ENCODE results near the gene BORCS5. TPM values are rescaled to one million over a fixed set of nuclear protein-coding genes. Genes with fewer than 3 reads are reported as not detected.

Gene BORCS5
- total RNA-seq, 5 donors from 2014 or later (not counting 1 experiment from before 2014, with no cell fraction given): 18.0 to 34.0 (median 25.5) TPM

GRCh38 chr12:12392413-12392812 lies 35.5 kb downstream of the BORCS5 start:
- ATAC-seq (replicated peaks in 1 of 4) (no peak), DNase-seq (no peak)
- ChIA-PET CTCF (interaction anchor here (0.6 kb wide), 2 partner anchors 110 to 126 kb away, joined by 3 to 4 read pairs; partner anchors contain the start of gene LRP6 (in 1 of the 2)), POLR2A (interaction anchor here (0.6 to 1.9 kb wide), 3 partner anchors 13 to 332 kb away, joined by 5 to 7 read pairs (median 5); no protein-coding TSS in a partner anchor)
- no peak overlapping the region for H3K4me3 ChIP-seq (ENCODE audit: control insufficient read depth in 1 of 2, extremely low read depth in 1 of 2, low read length in 1 of 2)
- no peaks in the 10 kb centered on the region for H3K27me3 ChIP-seq (replicated peaks in 1 of 2; ENCODE audit: control insufficient read depth in 2 of 2, extremely low read depth in 1 of 2, insufficient read depth in 2 of 2, low read length in 1 of 2)
- H3K9me3 ChIP-seq: no peaks in the 10 kb centered on the region
- no peak overlapping the region for H3K27ac Mint-ChIP-seq
- peaks cover 18 to 51% (median 47%) of the 10 kb centered on the region in 3 donors for H3K4me1 Mint-ChIP-seq
- H3K27me3 Mint-ChIP-seq: no peaks in the 10 kb centered on the region
- no peaks in the 10 kb centered on the region for H3K9me3 Mint-ChIP-seq
- H3K4me3 Mint-ChIP-seq: no peak overlapping the region
- no CpG with 5 or more reads among the region's 2 CpGs for WGBS (ENCODE audit: insufficient coverage)
- H3K36me3 ChIP-seq (ENCODE audit: control insufficient read depth in 2 of 2, extremely low read depth in 1 of 2, insufficient read depth in 1 of 2, low read length in 1 of 2): peaks cover 3 to 4% of the 10 kb centered on the region in 2 donors
- peaks cover 0 to 11% of the 10 kb centered on the region in 2 experiments for H3K4me1 ChIP-seq (ENCODE audit: control insufficient read depth in 1 of 2, extremely low read depth in 1 of 2, insufficient read depth in 2 of 2, low read length in 2 of 2)
- no peak overlapping the region for H3K27ac ChIP-seq (ENCODE audit: low read length)
- peaks cover 41% of the 10 kb centered on the region for H3K36me3 Mint-ChIP-seq

GRCh38 chr12:12393171-12393570 lies 36.3 kb downstream of the BORCS5 start:
- Mint-ChIP-seq H3K9me3 (no peaks in the 10 kb centered on the region), H3K4me1 (peaks cover 18 to 47% (median 46%) of the 10 kb centered on the region in 3 donors), H3K27me3 (no peaks in the 10 kb centered on the region), H3K27ac (no peak overlapping the region), H3K4me3 (no peak overlapping the region), H3K36me3 (peaks cover 42% of the 10 kb centered on the region)
- ChIA-PET POLR2A (interaction anchor here in 1 of 2 donors (0.7 kb wide), 1 partner anchor 11 kb away, joined by 3 read pairs; no protein-coding TSS in a partner anchor), CTCF (no interaction called here)
- peaks cover 3 to 4% of the 10 kb centered on the region in 2 donors for H3K36me3 ChIP-seq (ENCODE audit: control insufficient read depth in 2 of 2, extremely low read depth in 1 of 2, insufficient read depth in 1 of 2, low read length in 1 of 2)
- no peak overlapping the region for H3K27ac ChIP-seq (ENCODE audit: low read length)
- H3K4me1 ChIP-seq (ENCODE audit: control insufficient read depth in 1 of 2, extremely low read depth in 1 of 2, insufficient read depth in 2 of 2, low read length in 2 of 2): peaks cover 0 to 7% of the 10 kb centered on the region in 2 experiments
- H3K9me3 ChIP-seq: no peaks in the 10 kb centered on the region
- H3K4me3 ChIP-seq (ENCODE audit: control insufficient read depth in 1 of 2, extremely low read depth in 1 of 2, low read length in 1 of 2): no peak overlapping the region
- DNase-seq: no peak
- no peak for ATAC-seq (replicated peaks in 1 of 4)
- 74% methylated on average over 2 of the region's 2 CpGs for WGBS (ENCODE audit: insufficient coverage)
- H3K27me3 ChIP-seq (replicated peaks in 1 of 2; ENCODE audit: control insufficient read depth in 2 of 2, extremely low read depth in 1 of 2, insufficient read depth in 2 of 2, low read length in 1 of 2): no peaks in the 10 kb centered on the region

GRCh38 chr12:12396694-12397093 lies 39.8 kb downstream of the BORCS5 start:
- H3K27me3 Mint-ChIP-seq: no peaks in the 10 kb centered on the region
- Histone ChIP-seq H3K27me3 (replicated peaks in 1 of 2; ENCODE audit: control insufficient read depth in 2 of 2, extremely low read depth in 1 of 2, insufficient read depth in 2 of 2, low read length in 1 of 2) (no peaks in the 10 kb centered on the region), H3K36me3 (ENCODE audit: control insufficient read depth in 2 of 2, extremely low read depth in 1 of 2, insufficient read depth in 1 of 2, low read length in 1 of 2) (peaks cover 0 to 3% of the 10 kb centered on the region in 2 donors), H3K4me3 (ENCODE audit: control insufficient read depth in 1 of 2, extremely low read depth in 1 of 2, low read length in 1 of 2) (no peak overlapping the region), H3K4me1 (ENCODE audit: control insufficient read depth in 1 of 2, extremely low read depth in 1 of 2, insufficient read depth in 2 of 2, low read length in 2 of 2) (peaks cover 0 to 4% of the 10 kb centered on the region in 2 experiments), H3K9me3 (no peaks in the 10 kb centered on the region), H3K27ac (ENCODE audit: low read length) (no peak overlapping the region)
- no CpG with 5 or more reads among the region's 4 CpGs for WGBS (ENCODE audit: insufficient coverage)
- no peak overlapping the region for H3K4me3 Mint-ChIP-seq
- H3K4me1 Mint-ChIP-seq: peaks cover 26 to 53% (median 52%) of the 10 kb centered on the region in 3 donors
- ATAC-seq (replicated peaks in 1 of 4) (no peak), DNase-seq (no peak)
- peaks cover 44% of the 10 kb centered on the region for H3K36me3 Mint-ChIP-seq
- peak overlapping the region in 1 of 2 donors; percentile 39 for H3K27ac Mint-ChIP-seq
- ChIA-PET CTCF (no interaction called here), POLR2A (interaction anchor here (0.6 to 0.7 kb wide), 2 partner anchors 10 to 42 kb away, joined by 4 to 10 read pairs; no protein-coding TSS in a partner anchor)
- peaks cover 0 to 8% (median 6%) of the 10 kb centered on the region in 3 donors for H3K9me3 Mint-ChIP-seq

- 100% methylated on average over 2 of the region's 5 CpGs for WGBS (ENCODE audit: insufficient coverage)
- peaks cover 0 to 4% of the 10 kb centered on the region in 2 experiments for H3K4me1 ChIP-seq (ENCODE audit: control insufficient read depth in 1 of 2, extremely low read depth in 1 of 2, insufficient read depth in 2 of 2, low read length in 2 of 2)
- H3K36me3 ChIP-seq (ENCODE audit: control insufficient read depth in 2 of 2, extremely low read depth in 1 of 2, insufficient read depth in 1 of 2, low read length in 1 of 2): peaks cover 0 to 3% of the 10 kb centered on the region in 2 donors
- H3K27ac Mint-ChIP-seq: peak overlapping the region in 1 of 2 donors; percentile 39
- no peak overlapping the region for H3K4me3 ChIP-seq (ENCODE audit: control insufficient read depth in 1 of 2, extremely low read depth in 1 of 2, low read length in 1 of 2)
- DNase-seq (no peak), ATAC-seq (replicated peaks in 1 of 4) (no peak)
- H3K9me3 Mint-ChIP-seq: peaks cover 0 to 8% (median 6%) of the 10 kb centered on the region in 3 donors
- no peaks in the 10 kb centered on the region for H3K9me3 ChIP-seq
- peaks cover 44% of the 10 kb centered on the region for H3K36me3 Mint-ChIP-seq
- H3K4me3 Mint-ChIP-seq: no peak overlapping the region
- no peak overlapping the region for H3K27ac ChIP-seq (ENCODE audit: low read length)
- H3K27me3 ChIP-seq (replicated peaks in 1 of 2; ENCODE audit: control insufficient read depth in 2 of 2, extremely low read depth in 1 of 2, insufficient read depth in 2 of 2, low read length in 1 of 2): no peaks in the 10 kb centered on the region
- H3K4me1 Mint-ChIP-seq: peaks cover 26 to 54% (median 51%) of the 10 kb centered on the region in 3 donors
- H3K27me3 Mint-ChIP-seq: no peaks in the 10 kb centered on the region
- POLR2A ChIA-PET: interaction anchor here in 1 of 2 donors (0.7 to 1.1 kb wide), 2 partner anchors 9 to 84 kb away, joined by 4 read pairs; no protein-coding TSS in a partner anchor
- CTCF ChIA-PET: interaction anchor here in 1 of 2 donors (0.6 kb wide), 1 partner anchor 224 kb away, joined by 6 read pairs; no protein-coding TSS in a partner anchor
These were observed 40.3 kb downstream of the BORCS5 start for GRCh38 chr12:12397184-12397583.

GRCh38 chr12:12398026-12398859 lies 41.4 kb downstream of the BORCS5 start:
- H3K27ac Mint-ChIP-seq: peak overlapping the region in 1 of 2 donors; percentile 28
- H3K4me3 Mint-ChIP-seq: no peak overlapping the region
- ATAC-seq (replicated peaks in 1 of 4) (no peak), DNase-seq (no peak)
- H3K4me1 ChIP-seq (ENCODE audit: control insufficient read depth in 1 of 2, extremely low read depth in 1 of 2, insufficient read depth in 2 of 2, low read length in 2 of 2): peaks cover 0 to 4% of the 10 kb centered on the region in 2 experiments
- peaks cover 28 to 60% (median 59%) of the 10 kb centered on the region in 3 donors for H3K4me1 Mint-ChIP-seq
- CTCF ChIA-PET: no interaction called here
- no peaks in the 10 kb centered on the region for H3K9me3 ChIP-seq
- no peak overlapping the region for H3K4me3 ChIP-seq (ENCODE audit: control insufficient read depth in 1 of 2, extremely low read depth in 1 of 2, low read length in 1 of 2)
- H3K9me3 Mint-ChIP-seq: peaks cover 0 to 8% (median 6%) of the 10 kb centered on the region in 3 donors
- no peaks in the 10 kb centered on the region for H3K27me3 Mint-ChIP-seq
- POLR2A ChIA-PET: interaction anchor here (0.6 to 1.1 kb wide), 3 partner anchors 21 to 83 kb away, joined by 3 to 4 read pairs (median 3); no protein-coding TSS in a partner anchor
- WGBS (ENCODE audit: insufficient coverage): 100% methylated on average over 1 of the region's 7 CpGs
- no peaks in the 10 kb centered on the region for H3K27me3 ChIP-seq (replicated peaks in 1 of 2; ENCODE audit: control insufficient read depth in 2 of 2, extremely low read depth in 1 of 2, insufficient read depth in 2 of 2, low read length in 1 of 2)
- H3K36me3 Mint-ChIP-seq: peaks cover 45% of the 10 kb centered on the region
- H3K27ac ChIP-seq (ENCODE audit: low read length): no peak overlapping the region
- peaks cover 0 to 3% of the 10 kb centered on the region in 2 donors for H3K36me3 ChIP-seq (ENCODE audit: control insufficient read depth in 2 of 2, extremely low read depth in 1 of 2, insufficient read depth in 1 of 2, low read length in 1 of 2)

GRCh38 chr12:12399161-12399560 lies 42.3 kb downstream of the BORCS5 start:
- Histone ChIP-seq H3K36me3 (ENCODE audit: control insufficient read depth in 2 of 2, extremely low read depth in 1 of 2, insufficient read depth in 1 of 2, low read length in 1 of 2) (peaks cover 0 to 3% of the 10 kb centered on the region in 2 donors), H3K9me3 (no peaks in the 10 kb centered on the region), H3K27ac (ENCODE audit: low read length) (no peak overlapping the region), H3K27me3 (replicated peaks in 1 of 2; ENCODE audit: control insufficient read depth in 2 of 2, extremely low read depth in 1 of 2, insufficient read depth in 2 of 2, low read length in 1 of 2) (no peaks in the 10 kb centered on the region), H3K4me3 (ENCODE audit: control insufficient read depth in 1 of 2, extremely low read depth in 1 of 2, low read length in 1 of 2) (no peak overlapping the region), H3K4me1 (ENCODE audit: control insufficient read depth in 1 of 2, extremely low read depth in 1 of 2, insufficient read depth in 2 of 2, low read length in 2 of 2) (no peaks in the 10 kb centered on the region)
- no CpG with 5 or more reads among the region's 1 CpG for WGBS (ENCODE audit: insufficient coverage)
- Mint-ChIP-seq H3K9me3 (peaks cover 0 to 8% (median 6%) of the 10 kb centered on the region in 3 donors), H3K27ac (peak overlapping the region in 1 of 2 donors; percentile 18), H3K36me3 (peaks cover 50% of the 10 kb centered on the region), H3K4me3 (no peak overlapping the region), H3K27me3 (no peaks in the 10 kb centered on the region), H3K4me1 (peaks cover 37 to 63% (median 63%) of the 10 kb centered on the region in 3 donors)
- no peak for ATAC-seq (replicated peaks in 1 of 4)
- ChIA-PET CTCF (interaction anchor here in 1 of 2 donors (0.6 kb wide), 1 partner anchor 221 kb away, joined by 3 read pairs; no protein-coding TSS in a partner anchor), POLR2A (interaction anchor here in 1 of 2 donors (0.6 kb wide), 1 partner anchor 34 kb away, joined by 6 read pairs; no protein-coding TSS in a partner anchor)
- no peak for DNase-seq
